GM18520 (cell line): ENCODE results near the gene NDST1.
A peak's percentile ranks its signal among the peaks of the same experiment; 100 is the strongest.
"Not testable (repeated sequence)": the region's sequence is repeated elsewhere in the genome, so short reads cannot be mapped to it uniquely, and the experiment has no call there.

Experiments used
- ATAC-seq: cut with Tn5 transposase; IDR thresholded peaks from one replicate; pipeline ENCODE4 v1.9.1; 2021; ENCODE audit not compliant: unreplicated experiment

The NDST1 gene

DNA sequence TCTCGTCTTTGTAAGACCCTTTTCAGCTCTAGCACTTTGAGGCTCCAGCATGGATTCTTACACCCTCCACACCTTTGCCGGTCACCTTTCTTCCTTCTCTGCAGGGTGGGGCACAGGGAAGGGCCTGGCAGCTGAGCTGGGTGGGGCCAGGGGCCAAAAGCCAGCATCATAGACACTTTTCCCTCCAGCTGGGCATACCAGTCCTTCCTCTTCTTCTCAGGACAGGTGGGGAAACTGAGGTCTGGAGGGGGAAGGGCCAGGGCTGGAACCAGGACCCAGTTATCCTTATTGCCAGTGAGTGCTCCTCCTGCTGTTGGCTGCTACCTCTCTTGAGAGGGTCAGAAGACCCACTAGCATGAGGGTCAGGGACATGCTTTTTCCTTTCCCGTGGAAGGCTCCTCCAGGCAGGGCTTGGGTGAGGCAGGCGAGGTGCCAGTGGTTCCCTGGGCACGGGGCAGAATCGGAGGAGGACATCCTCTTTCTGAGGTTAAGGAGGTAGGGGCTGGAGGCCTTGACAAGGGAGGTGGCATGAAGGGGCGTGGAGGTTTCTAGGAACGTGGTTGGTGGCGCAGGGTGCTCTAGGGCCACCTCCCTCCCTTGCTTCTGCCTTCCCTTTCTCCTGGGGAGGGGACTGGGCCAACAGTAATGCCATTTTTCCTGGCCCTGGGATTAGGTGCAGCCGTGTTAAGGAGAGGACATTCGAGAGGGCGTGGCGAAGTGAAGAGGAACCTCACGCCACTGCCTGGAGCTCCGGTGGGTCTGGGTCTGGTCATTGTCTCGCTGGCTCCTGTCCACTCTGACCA lies at the start of gene NDST1:
Gene NDST1 (plus strand): TSS at position 658 of the 803 bp plus-strand sequence. CDS start 13,124 bp downstream, outside the sequence.
- no peak for ATAC-seq

DNA sequence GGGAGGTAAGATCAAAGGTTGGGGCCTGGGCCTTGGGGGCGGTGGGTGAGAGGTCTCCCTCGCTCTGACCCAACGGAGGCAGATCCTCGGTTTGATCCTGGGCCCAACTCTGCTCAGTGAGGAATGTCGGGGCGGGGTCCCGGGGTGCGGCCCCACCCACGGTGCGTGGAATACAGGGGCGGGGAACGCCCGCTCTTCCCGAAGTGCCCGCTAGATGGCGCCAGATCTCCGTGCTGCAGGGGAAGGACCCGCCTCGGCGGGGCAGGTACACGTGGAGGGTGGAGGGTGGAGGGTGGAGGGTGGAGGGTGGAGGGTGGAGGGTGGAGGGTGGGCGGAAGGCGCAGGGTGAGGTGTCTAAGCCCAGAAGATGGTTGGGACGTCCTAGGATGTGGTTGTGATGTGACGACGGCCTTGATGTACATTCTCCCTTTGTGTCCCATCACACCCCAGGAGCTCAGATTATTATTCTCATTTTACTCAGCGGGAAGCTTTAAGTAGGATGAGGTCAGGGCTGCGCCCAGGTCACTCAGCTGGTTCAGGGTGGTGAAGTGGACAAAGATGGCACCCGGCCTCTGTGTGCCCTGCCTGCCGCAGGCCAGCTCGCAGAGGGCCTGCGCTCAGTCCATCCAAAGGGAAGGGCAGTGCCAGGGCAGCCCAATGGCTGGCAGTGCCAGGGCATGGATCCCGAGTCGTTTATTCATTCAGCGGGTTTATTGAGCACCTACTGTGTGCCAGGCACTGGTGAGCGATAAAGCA lies 49.0 kb upstream of the NDST1 start:
- ATAC-seq, result peak; percentile 84

DNA sequence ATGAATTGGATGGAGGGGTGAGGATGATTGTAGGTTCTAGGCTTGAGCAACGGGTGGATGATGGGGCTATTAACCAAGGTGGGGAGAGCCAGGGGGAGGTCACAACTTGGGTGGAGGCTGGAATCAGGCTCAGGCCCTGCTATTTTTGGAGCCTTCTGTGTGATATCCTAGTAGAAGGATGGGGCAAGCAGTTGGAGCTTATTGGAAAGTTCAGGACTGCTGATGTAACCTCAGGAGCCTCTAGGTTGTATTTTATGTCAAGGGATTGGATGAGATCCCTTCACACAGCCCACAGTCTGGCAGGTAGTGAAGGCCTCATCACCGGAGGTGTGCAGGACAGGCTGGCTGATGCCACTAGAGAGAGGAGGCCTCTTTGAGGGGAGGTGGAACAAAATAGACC lies 47.1 kb upstream of the NDST1 start:
- no peak for ATAC-seq

DNA sequence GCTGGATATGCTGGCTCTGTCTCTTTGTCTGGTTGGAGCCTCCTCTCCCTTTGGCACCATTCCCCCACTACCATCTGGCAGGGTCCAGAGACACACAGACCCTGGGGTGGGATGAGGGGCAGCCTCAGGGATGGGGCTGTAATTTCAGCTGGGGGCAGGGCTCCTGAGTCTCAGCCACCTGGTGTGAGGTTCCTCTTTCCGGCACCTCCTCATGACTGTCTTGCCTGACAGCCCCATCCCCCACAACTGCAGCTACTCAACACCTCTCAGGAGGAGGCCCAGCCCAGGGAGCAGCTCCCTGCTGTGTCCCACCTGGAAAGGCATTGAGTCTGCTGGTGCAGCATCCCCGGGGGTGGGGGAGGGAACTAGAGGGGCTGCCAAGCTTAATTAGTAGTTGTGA lies 46.7 kb upstream of the NDST1 start:
- no peak for ATAC-seq

DNA sequence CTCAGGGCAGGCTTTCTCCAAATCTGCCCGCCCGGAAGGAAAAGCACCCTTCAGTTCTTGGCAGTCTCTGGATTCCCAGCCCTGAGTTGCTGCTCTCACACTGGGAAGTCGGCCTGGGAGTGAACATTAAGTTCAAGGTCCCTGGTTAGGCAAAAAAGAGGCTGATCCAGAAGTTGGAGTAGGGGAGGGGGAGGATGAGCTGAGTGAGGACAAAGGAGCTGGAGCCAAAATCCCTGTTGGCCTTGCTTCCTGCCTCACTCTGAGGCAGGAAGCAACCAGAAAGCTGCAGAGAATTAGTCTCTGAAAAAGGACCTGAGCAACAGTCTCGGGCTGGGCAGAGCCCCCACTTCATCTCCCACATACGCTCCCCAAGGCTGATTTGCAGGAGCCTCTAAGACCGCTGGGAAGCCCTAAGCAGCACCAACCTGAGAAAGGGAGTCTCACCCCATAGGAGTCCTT lies 43.3 kb upstream of the NDST1 start:
- no peak for ATAC-seq

DNA sequence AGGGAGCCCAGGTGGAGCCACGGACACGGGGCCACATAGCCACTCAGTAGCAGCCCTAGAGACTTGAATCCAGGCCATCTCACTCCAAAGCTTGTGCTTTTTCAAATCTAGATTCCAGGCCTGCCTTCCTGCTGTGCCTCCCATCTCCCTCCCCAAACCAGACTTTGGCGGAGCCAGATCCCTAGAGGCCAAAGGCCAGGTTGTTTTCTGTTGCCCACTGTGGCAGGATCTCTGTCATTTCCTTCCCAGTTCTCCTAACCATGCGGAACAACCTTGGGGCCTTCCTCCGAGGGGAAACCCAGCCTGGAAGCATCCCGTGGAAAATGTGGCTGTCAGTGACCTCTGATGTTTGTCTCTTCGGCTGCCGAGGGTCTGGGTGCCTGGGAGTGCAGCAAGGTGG lies 42.0 kb upstream of the NDST1 start:
- ATAC-seq, result no peak

DNA sequence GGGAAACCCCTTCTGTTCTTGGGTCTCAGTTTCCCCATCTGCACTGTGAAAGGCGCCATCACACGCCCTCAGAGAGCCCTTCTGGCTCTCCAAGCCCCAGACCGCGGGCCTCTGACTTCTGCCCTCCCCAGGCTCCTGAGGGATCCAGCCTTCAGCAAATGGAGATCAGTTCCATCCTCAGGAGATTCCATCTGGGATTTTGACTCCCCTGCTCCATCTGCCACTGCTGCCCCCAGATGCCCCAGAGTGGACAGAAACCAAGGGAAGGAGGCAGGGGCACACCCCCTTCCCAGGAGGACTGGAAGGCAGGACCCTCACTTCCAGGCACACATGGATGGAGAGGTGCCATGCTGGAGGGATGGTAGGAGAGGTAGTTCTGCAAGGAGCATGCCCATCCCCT lies 39.7 kb upstream of the NDST1 start:
- no peak for ATAC-seq

DNA sequence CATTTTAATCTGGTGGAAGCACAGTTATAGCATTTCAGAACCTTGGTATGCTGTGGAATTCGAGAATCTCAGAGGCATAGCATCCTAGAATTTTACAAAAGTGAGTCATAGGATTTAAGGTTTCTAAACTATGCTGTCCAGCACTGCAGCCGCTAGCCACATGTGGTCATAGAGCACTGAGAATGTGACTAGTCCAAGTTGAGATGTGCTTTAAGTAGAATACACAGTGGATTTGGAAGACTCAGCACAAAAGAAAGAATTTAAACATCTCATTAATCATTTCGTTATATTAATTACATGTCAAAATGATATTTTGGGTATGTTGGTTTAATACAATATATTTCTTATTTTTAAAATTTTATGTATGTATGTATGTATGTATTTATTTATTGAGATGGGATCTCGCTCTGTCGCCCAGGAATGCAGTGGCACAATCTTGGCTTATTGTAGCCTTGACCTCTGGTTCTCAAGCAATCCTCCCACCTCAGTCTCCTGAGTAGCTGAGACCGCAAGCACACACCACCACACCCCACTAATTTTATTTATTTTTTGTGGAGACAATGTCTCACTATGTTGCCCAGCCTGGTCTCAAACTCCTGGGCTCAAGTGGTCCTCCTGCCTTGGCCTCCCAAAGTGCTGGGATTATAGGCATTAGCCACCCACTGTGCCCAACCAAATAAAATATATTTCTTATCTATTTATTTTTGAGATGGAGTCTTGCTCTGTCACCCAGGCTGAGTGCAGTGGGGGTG lies 38.0 kb upstream of the NDST1 start:
- ATAC-seq, result no peak

DNA sequence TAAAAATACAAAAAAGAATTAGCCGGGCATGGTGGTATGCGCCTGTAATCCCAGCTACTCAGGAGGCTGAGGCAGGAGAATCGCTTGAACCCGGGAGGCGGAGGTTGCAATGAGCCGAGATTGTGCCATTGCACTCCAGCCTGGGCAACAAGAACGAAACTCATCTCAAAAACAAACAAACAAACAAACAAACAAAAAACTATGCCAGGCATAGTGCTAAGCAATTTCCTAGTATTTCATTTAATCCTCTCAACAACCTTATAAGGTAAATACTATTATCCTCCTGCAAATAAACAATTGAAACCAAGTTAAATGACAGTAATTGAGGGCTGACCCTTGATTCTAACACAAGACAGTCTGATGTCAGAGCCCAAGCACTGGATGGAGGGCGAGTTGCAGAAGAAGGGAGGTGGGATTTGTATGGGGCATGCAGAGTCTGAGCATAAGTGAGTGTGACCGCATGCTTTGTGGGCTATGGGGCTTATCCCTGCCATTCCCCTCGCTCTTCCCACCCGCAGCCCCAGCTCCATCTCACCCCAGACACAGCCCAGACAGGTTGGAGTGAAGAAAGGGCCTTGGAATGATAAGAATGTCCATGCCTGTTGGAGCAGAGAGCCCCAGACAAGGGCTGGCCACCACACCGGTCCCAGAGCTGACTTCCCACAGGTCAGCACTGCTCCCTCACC lies 34.1 kb upstream of the NDST1 start:
- ATAC-seq, result no peak

DNA sequence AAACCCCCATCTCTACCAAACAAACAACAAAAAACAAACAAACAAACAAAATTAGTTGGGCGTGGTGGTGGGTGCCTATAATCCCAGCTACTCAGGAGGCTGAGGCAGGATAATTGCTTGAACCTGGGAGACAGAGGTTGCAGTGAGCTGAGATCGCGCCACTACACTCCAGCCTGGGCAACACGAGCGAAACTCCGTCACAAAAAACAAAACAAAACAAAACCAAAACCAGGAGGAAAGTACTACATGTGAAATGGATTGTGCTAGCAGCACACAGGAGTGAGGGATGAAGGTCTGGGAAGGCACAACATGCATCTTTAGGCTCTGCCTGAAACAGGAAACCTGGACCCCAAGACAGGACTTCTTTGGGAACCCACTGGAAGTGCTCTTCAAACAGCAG lies 31.4 kb upstream of the NDST1 start:
- ATAC-seq, result not testable (repeated sequence)

DNA sequence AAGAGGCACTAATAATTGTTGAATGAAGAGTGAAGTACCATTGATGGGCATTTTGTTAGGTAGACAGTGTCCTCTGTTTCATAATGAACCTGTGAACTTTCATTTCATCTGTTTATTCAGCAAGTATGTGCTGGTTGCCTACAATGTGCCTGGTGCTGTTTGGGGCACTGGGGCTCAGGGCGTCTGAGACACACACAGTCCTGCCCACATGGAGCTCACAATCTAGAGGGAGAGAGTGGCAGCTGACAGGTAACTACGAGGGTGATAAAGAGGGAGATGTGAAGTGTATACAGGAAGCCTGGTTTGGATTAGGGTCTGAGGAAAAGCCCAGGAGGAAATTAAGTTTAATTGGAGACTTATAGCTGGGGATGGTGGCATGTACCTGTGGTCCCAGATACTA lies 28.5 kb upstream of the NDST1 start:
- no peak for ATAC-seq

DNA sequence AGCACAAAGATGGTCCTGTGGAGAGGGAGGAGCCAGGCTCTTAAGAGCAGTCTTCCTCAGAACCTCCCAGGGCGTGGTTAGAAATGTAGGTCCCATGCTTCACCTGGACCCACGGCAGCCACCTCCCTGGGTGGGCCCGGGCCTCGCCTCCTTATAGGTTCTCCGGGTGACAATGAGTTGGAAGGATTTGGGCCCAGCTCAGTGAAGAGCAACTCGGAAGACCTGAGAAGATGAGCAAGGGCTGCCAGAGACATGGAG lies 26.3 kb upstream of the NDST1 start:
- ATAC-seq, result no peak

DNA sequence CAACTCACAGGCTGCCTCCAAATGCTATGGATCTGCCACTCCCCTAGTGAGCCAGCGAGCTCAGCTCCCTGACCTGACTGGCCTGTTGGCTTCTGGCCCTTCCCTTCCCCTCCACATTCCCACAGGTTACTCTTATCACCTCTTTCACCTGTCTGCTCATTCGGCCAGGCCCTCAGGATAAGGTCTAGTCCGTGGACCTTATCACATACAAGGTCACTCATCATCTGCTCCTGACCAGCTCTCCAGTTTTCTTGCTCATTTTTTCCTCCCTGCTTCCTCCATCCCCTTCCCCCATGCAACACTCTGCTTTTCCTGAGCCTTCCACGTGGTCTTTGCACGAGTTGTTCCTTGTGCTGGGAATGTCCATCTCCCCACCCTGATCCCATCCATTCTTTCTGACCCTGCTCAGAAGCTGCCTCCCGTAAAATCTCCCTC lies 25.9 kb upstream of the NDST1 start:
- no peak for ATAC-seq

DNA sequence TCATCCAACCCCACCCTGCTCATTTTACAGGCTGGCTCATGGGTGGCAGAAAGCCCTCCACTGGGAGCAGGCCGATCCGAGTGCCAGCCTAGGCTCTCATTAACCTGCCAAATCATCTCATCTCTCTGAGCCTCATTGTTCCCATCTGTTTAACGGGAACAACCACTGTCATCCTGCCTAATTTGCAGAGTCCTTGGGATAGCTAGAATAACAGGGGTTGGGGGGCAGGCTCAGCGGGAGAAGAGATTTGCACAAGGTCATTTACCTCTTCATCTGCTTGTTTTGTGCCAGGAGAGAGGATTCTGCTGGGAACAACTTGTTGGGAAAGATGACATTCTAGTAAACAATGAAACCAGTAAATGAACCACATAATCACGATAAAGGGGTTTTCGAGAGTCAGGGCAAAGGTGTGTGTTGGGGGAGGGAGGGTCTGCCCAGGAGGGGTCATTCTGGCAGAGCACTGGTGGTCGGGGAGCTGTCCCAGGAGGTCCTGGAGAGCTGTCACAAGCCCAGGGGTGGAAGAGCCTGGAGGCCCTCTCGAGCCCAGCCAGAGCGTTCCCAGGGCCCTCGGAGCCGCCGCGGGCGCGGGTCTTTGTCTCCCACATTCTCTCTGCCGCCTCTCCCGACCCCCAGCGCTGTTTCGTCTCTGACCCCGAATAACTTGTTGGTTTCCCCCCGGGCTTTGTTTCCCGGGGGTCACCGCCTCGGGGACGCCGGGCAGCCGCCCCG lies 22.8 kb upstream of the NDST1 start:
- ATAC-seq, result no peak

DNA sequence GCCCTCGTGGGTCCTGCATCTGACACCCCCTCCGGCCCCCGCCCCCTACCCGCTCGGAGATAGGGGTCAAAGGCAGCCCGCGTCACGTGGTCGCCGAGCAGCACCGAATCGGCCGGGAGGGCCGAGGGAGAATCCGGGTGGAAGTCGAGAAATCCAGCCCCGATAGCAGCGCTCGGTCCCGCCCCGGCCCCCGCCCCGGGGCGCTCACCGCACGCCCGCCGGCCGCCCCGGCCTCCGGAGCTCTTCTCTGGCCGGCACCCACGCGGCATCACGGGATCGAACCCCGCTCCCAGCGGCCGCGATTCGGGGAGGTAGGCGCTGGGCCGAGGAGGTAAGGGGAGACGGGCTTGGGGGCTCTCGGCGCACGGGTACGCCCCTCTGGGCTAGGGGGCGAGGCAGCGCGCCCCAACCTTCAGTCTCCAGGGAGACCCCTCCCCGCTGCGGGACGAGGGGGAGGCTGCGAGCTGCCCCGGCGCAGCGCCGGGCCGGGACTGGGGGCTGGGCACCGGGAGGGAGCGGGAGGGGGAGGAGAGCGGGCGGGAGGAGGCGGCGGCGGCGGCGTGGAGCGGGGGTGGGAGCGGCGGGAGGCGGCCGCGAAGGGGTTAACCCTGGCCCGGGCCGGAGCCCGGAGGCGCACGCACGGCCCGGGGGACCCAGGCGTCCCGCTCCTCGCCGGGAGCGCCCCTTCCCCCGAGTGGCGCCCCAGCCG lies 22.1 kb upstream of the NDST1 start:
- no peak for ATAC-seq

DNA sequence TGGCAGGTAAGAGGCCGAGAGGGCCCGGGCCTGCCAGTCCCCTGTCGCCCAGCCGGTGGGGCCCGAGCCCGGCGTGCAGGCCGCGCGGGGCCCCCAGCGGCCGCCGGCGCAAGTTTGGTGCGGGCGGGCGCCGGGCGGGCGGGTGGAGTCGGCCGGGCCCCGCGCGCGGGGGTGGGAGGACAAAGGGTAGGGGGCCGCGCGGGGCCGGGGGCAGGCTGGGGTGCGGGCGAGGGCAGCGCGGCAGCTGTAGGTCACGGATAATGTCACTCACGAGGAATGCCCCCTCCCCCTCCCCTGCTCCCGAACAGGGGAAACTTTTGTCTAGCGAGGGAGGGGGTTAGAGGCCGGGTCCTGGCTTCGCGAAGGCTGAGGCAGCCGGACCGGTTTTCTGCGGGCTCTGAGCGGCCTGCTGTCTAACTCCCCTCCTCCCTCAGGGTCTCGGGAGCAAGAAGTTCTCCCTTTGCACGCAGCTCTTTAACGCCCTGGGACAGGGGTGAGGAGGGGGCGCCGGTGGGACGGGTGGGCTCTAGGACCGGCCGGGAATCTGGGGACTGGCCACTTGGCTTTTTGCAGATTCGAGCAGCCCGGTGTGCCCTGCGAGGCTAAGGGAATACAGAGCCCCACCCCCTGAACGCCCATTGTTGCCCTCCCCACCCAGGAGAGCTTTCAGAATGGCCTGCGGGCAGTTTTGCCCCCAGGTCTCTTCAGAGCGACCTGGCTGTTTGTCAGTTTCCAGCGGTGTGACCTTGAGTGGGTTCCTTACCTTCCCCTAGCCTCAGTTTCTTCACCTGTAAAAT lies 21.3 kb upstream of the NDST1 start:
- no peak for ATAC-seq

DNA sequence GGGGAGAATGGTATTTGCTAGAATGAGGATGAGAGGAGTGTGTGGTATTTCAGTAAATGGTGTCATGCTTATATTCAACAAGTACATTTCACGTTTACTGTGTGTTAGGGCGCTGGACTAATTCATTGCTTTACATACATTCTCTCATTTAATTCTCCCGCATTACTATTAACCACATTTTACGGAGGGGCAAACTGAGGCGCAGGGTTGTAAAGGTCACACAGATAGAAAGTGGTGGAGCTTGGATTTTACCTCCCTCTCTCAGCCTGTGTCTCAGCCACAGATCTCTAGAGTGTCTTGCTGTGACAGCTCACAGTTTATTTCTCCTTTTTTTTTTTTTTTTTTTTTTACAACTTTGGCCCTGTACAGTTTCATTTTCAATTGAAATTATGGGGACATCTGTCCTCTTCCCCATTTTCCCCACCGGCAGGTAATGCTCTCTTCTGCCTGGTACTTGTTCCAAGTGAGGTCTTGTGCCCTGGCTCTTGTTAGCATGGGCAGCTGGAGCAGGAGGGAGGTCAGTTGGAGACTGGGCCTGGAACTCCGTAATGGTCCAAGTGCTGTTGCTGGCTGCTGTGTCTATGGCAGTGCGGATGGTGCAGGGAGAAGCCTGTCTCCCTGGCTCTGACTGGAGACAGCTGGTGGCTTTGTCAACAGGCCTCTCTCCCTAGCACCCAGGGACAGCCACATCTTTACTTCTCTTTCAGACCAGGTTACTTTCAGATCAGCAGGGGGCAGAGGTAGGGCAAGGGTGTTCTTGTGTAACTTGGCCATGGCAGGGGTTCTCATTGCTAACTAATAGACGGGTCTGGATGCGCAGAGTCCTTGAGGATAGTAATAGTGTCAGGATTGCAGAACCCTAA lies 20.5 kb upstream of the NDST1 start:
- no peak for ATAC-seq
